ENCODE data around the gene GALNT4.

Gene GALNT4

GRCh38 chr12:89524541-89525304 lies at the start of gene GALNT4:
GALNT4 (minus strand) TSS chr12:89524796; CDS start chr12:89524549, 247 bp downstream.
- peak; percentile 1 for DNase-seq

GRCh38 chr12:89573051-89573810 lies 48.6 kb upstream of the GALNT4 start:
- no peak for DNase-seq

DNA sequence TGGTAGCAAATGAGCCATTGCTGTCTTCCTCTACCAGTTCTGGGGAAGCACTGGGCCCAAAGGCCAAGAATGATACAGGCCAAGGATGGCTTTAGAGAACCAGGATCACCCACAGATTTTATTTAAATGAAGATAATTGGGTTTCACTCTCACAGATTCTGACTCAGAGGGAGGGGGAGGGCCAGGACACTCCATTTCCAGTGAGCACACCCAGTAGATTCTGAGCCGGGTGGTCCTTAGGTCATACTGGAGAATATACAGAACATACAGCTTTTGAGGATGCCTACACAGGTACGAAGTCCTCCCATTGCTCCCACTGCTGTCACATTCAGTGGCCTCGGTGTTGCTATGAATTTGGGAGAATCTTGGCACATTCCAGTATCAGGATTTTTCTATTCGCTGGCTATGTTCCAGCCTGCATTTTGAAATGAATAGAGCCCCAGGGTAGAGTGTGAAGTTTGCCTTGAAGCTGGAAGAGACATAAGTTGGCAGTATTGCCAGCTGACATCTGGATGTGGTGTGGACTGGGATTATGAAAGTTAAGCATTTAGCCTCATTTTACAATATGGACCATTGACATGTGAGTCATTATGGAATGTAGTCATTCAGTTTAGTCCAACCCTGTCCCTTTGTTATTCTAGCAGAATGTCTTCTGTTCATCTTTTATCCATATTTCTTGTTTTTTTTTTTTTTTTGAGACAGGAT lies 47.0 kb upstream of the GALNT4 start:
- DNase-seq: no peak

GRCh38 chr12:89568484-89568883 lies 43.9 kb upstream of the GALNT4 start:
- no peak for DNase-seq

DNA sequence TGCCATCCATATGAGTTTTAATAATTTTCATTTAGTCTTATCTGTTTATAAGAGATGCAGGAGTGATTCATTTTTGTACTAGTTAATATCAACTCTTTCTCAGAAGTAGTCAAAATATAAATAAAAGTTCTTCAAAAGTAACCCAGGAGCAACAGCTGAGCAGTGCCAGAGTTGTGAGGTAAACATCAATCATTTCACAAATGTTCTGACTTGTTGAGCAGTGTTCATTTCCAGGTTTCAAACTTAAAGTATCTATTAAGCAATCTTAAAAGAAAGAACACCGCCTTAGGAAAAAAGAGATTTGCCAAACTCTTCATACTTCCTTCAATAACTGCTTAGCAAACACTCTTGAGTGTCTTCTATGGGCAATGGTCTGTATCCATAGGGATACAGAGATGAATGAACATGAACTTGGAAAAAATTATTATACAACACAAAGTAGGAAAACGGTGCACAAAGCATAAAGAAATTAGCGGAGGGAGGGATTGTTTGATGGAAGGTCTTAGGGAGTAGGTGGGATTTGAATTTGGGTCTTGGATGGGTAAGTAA lies 43.2 kb upstream of the GALNT4 start:
- no peak for DNase-seq

DNA sequence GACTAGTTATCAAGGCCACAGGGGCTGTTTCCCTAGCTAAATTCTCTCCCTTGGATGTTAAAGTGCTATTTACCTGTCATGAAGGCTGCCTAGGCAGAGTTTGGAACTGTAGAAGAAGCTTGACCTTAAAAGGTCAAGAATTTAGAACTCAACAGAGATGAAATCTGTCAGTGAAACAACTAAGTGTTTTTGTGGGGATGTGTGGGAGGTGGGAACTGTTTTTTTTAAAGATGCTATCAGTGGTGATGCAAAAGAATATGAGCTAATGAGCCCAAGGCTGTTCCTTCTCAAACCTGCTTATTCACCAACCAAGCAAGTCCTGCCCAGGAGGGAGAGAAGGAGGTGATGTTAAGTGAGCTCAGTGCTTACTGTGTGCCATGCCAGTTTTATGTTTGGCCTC lies 42.0 kb upstream of the GALNT4 start:
- DNase-seq: no peak

GRCh38 chr12:89565002-89565401 lies 40.4 kb upstream of the GALNT4 start:
- no peak for DNase-seq

DNA sequence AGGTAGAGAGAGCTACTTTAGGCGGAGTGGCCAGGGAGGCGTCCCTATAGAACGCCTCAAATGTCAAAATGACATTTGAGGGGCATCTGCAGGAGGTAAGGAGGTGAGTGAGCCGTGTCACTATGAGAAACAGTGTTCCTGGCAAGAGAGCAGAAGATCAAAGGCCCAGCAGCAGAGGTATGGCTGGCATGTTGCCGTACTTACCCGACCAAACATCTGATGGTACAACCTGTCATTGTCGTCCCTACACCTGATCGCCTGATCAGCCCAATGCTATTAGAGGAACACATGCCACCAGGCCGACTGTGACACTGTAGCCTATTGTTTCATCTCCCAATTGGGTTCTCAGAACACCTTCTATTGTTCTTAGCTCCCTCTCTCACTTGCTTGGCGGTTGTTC lies 35.2 kb upstream of the GALNT4 start:
- DNase-seq: no peak

- no peak for DNase-seq
These were observed 32.4 kb upstream of the GALNT4 start for GRCh38 chr12:89556976-89557375.

GRCh38 chr12:89552376-89552775 lies 27.8 kb upstream of the GALNT4 start:
- DNase-seq: no peak

DNA sequence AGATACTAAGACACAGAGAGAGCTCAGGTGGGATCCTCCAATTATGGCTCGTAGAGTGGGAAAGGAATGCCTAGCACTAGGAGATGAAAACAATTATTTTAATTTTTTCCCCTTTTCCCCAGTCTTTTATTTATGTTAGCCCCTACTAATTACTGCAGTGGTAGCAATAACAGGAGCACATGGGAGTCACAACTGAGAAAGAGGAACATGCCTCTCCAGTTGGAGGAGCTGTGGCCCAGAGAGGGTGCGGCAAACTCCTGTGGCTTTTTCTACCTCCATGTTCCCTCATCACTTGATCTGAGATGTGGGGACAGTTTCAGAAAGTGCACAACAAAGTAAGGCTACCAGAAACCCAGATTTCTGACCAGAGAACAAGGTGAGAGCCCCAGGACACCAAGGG lies 27.2 kb upstream of the GALNT4 start:
- no peak for DNase-seq

- no peak for DNase-seq
These were observed 22.5 kb upstream of the GALNT4 start for GRCh38 chr12:89547101-89547500.

GRCh38 chr12:89546151-89546550 lies 21.6 kb upstream of the GALNT4 start:
- DNase-seq: no peak

GRCh38 chr12:89544681-89545184 lies 20.1 kb upstream of the GALNT4 start:
- peak; percentile 27 for DNase-seq

GRCh38 chr12:89544022-89544421 lies 19.4 kb upstream of the GALNT4 start:
- no peak for DNase-seq

- peak; percentile 67 for DNase-seq
These were observed 18.5 kb upstream of the GALNT4 start for GRCh38 chr12:89542912-89543592.

GRCh38 chr12:89542236-89542635 lies 17.6 kb upstream of the GALNT4 start:
- no peak for DNase-seq

DNA sequence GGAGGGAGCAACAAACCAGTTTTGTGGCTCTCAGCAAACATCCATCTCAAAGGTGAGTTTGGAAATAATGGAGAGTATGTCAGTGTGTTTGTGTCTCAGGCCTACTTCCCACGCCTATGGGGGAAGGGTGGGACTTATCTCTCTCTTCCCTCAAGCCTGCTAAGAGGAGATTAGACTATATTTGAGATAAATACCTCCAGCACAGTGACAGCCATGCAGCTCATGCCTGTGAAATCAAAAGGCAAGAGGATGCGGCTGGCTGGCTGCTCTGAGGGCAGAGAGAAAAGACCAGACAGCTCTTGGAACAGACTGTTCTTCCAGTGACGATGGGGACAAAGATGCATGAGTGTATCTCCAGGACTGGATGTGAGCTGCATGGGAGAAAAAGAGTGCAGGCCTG lies 16.0 kb upstream of the GALNT4 start:
- no peak for DNase-seq

DNA sequence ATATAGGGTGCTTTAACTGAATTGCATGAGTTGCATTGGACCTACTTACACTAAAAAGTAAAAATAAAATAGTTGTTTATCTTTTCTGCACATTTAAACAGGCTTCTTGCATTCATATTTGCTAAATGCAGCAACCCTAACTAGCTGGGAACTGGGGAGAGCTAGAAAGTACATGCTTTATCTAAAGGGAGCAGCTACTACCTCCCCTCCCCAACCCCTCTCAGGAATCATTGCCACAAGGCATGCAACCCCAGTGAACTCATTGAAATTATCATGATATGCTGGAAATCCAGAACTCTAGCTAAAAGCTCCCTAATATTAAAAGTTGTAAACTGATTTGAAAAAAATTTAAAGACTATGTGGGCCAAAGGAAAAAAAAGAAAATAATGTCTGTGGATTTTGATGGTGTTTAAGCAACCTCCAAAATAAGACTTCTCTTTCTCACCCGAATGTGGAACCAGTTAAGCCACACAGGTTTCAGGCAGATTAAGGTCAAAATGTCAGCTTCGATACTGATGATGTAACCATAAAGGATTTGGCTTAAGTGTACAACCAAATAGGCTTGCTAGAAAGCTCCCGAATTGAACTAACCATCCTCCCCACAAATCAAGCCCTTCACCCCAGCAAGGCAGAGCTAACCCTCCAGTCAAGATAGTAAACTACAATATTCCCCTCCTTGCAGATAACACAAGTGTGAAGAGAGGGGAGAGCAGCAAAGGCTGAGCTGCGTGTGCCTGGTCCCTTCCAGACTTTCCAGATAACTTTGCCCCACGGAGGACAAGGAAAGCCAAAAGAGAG lies 15.0 kb upstream of the GALNT4 start:
- DNase-seq: no peak

- DNase-seq: no peak
These were observed 14.3 kb upstream of the GALNT4 start for GRCh38 chr12:89538897-89539296.

DNA sequence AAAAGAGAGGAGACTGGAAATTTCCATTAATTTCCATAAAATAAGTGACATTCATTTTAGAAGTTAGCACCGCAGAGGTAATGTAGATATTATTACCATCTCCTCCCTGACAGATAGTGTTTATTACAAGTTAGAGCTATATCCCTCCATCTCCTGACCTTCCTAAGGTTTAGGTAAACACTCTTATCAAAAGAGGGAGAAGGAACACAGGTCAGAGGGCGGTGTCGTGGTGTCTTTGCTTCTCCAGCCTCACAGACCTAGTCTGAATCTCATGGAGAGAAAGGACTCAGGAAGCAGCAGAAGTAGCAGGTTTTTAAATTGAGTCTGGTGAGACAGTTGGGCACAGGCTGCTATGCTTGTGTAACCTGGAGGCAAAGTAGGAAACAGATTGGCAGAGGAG lies 12.8 kb upstream of the GALNT4 start:
- no peak for DNase-seq

- peak; percentile 27 for DNase-seq
These were observed 5.1 kb upstream of the GALNT4 start for GRCh38 chr12:89529738-89530137.

Measured in NCI-H1694 (cell line).